Prostate gland (tissue), 2 donors: ENCODE data around the gene CNN3.
A peak's percentile ranks its signal among the peaks of the same experiment; 100 is the strongest.

ENCODE experiments used
- CTCF ChIP-seq, 4 experiments: fragments of 200-600 bp in 2 of 4; fragments of 450-650 bp in 2 of 4; sonication (generic) in 2 of 4; IDR thresholded peaks; 1 replicate in 3 of 4; 2 replicates in 1 of 4; pipeline ENCODE4 v1.5.1; 2016 to 2019; ENCODE audit warnings: antibody characterized with exemption in 4 of 4, mild to moderate bottlenecking in 2 of 4, moderate library complexity in 2 of 4
- POLR2A ChIP-seq: fragments of 450-650 bp; IDR thresholded peaks from one replicate; pipeline ENCODE4 v1.6.1; 2016; ENCODE audit warnings: antibody characterized with exemption, mild to moderate bottlenecking
- POLR2AphosphoS5 ChIP-seq: sonication (generic); formaldehyde crosslinking; IDR thresholded peaks from one replicate; pipeline ENCODE4 v1.6.1; 2017; ENCODE audit warnings: antibody characterized with exemption

GRCh38 chr1:94873520-94874351, 53.2 kb downstream of the CNN3 start:
- no peak for TF ChIP-seq CTCF (IDR thresholded peaks at IDR 0.05)
- TF ChIP-seq POLR2A: no peak
- peak; percentile 46 for TF ChIP-seq POLR2AphosphoS5
